ENCODE measurements around the gene EYA2. TPM values are rescaled to one million over a fixed set of nuclear protein-coding genes. Genes with fewer than 3 reads are reported as not detected.

The EYA2 gene
- total RNA-seq, 2 experiments from 2014 or later, result not detected

DNA sequence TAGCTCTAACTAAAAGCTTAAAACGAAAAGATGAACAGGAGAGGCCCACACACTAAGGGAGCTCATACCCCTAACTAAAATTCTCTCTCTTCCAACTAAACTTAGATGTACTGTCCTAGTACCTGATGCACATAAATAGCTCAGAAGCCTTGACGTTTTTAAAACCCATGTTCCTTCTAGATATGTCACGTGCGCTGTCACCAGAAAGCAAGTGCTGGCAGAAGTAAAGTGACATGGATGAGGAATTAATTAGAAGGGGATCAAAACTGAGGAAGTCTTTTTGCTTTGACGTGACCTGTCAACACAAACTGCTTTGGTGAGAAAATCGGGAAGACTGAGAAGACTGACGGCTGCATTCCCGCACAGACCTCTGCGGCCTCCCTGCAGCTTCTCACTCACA is 319.3 kb downstream of the EYA2 start:
- Mint-ChIP-seq H3K27me3 (ENCODE audit: low read depth) (no peaks in the 10 kb centered on the region), H3K4me1 (ENCODE audit: low read depth) (no peaks in the 10 kb centered on the region), H3K27ac (peak overlapping the region; percentile 12), H3K36me3 (ENCODE audit: low read depth) (peaks cover 41% of the 10 kb centered on the region), H3K4me3 (no peak overlapping the region), H3K9me3 (ENCODE audit: insufficient read depth) (no peaks in the 10 kb centered on the region)
- ChIA-PET POLR2A (no interaction called here), CTCF (interaction anchor here (1.1 to 1.9 kb wide), 5 partner anchors 8 to 170 kb away, joined by 4 to 13 read pairs (median 6); no protein-coding TSS in a partner anchor)
- ATAC-seq, result no peak
- DNase-seq, result no peak

DNA sequence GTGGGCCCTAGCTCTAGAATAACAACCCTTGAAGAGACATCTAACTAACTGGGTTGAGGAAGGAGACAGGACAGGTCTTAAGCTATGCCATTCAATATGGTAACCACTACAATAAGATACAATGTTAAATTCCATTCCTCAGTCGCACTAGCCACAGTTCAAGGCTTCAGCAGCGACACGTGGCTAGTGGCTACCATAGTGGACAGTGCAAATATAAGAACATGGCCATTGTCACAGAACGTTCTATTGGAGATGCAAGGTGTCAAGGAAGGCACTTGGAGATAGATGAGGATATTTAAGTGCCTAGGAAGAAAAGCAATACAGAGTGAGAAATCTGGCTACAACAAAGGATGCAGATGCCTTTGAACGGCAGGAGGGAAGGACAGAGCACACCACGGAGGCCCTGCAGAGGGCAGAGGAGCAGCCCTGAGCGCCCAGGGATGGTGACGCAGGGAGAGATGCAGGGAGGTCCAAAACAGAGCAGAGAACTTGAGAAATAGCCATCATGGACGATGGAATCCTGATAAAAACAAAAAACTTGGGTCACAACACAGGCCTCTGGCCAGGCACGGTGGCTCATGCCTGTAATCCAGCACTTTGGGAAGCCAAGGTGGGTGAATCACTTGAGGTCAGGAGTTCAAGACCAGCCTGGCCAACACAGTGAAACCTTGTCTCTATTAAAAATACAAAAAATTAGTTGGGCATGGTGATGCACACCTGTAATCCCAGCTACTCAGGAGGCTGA is 321.2 kb downstream of the EYA2 start:
- no peaks in the 10 kb centered on the region for H3K4me1 Mint-ChIP-seq (ENCODE audit: low read depth)
- H3K27me3 Mint-ChIP-seq (ENCODE audit: low read depth), result no peaks in the 10 kb centered on the region
- H3K27ac Mint-ChIP-seq, result peak overlapping the region; percentile 45
- no peak for DNase-seq
- no peak for ATAC-seq
- peaks cover 45% of the 10 kb centered on the region for H3K36me3 Mint-ChIP-seq (ENCODE audit: low read depth)
- H3K9me3 Mint-ChIP-seq (ENCODE audit: insufficient read depth), result no peaks in the 10 kb centered on the region
- ChIA-PET CTCF (interaction anchor here (1.9 kb wide), 1 partner anchor 168 kb away, joined by 9 read pairs; no protein-coding TSS in a partner anchor), POLR2A (interaction anchor here (1.4 kb wide), 1 partner anchor 13 kb away, joined by 3 read pairs; no protein-coding TSS in a partner anchor)
- H3K4me3 Mint-ChIP-seq, result no peak overlapping the region

DNA sequence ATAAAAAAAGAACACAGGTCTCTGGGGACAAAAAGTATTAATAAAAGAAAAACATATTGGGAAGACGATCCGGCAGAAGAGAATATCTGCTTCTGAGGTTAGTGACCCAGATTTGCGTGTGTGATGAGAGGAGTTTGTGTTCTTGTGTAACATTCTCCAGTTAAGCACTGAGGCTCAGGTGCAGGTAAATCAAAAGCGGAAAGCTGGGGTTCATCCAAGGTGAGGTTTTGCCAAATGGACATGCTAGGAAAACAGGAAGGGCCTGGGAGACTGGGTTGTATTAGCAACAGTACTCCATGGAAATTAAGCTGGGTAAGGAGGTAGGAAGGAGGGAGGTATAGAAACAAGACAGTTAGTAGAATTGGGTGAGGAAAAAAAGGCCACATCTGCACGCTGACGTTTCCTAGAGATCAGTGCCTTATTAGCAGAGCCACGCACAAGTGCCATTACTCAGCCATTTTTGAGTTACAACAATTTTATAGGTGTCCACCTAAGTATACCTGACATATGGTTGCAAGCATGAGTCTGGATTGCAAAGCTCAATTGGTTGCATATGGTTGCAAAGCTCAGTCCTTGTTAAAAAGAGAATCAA is 322.3 kb downstream of the EYA2 start:
- Mint-ChIP-seq H3K27me3 (ENCODE audit: low read depth) (no peaks in the 10 kb centered on the region), H3K9me3 (ENCODE audit: insufficient read depth) (no peaks in the 10 kb centered on the region), H3K36me3 (ENCODE audit: low read depth) (peaks cover 52% of the 10 kb centered on the region), H3K4me3 (no peak overlapping the region), H3K27ac (no peak overlapping the region), H3K4me1 (ENCODE audit: low read depth) (peaks cover 6% of the 10 kb centered on the region)
- ChIA-PET CTCF (interaction anchor here (1.0 to 3.7 kb wide), 5 partner anchors 12 to 404 kb away, joined by 3 to 45 read pairs (median 3); no protein-coding TSS in a partner anchor), POLR2A (no interaction called here)
- DNase-seq, result no peak
- ATAC-seq, result no peak

- Mint-ChIP-seq H3K27me3 (ENCODE audit: low read depth) (no peaks in the 10 kb centered on the region), H3K9me3 (ENCODE audit: insufficient read depth) (no peaks in the 10 kb centered on the region), H3K4me1 (ENCODE audit: low read depth) (peaks cover 13% of the 10 kb centered on the region), H3K27ac (no peak overlapping the region), H3K4me3 (no peak overlapping the region), H3K36me3 (ENCODE audit: low read depth) (peaks cover 59% of the 10 kb centered on the region)
- DNase-seq (no peak), ATAC-seq (no peak)
- ChIA-PET CTCF (interaction anchor here (0.9 to 3.7 kb wide), 7 partner anchors 11 to 403 kb away, joined by 3 to 45 read pairs (median 4); no protein-coding TSS in a partner anchor), POLR2A (no interaction called here)
Measured at GRCh38 chr20:47217482-47218446, 323.1 kb downstream of the EYA2 start.

DNA sequence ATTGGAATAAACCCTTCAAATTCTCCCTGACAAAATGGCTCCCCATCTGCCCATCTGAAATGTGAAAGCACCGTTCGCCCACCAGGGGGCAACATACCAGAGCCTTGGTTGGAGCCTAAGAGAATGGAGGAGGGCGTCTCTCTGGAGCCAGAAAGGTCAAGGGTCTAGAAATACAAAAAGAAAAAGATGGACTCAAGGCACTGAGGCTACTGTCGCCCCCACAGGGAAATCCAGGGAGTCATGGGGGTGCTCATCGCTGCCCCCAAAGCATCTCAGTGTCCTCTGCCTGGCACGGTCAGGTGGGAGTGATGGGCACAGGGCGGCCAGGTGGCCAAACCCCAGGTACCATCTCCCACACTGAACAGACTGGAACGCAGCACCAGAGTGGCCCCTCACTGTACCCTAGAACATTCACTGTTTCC is 325.5 kb downstream of the EYA2 start:
- Mint-ChIP-seq H3K36me3 (ENCODE audit: low read depth) (peaks cover 68% of the 10 kb centered on the region), H3K27me3 (ENCODE audit: low read depth) (no peaks in the 10 kb centered on the region), H3K27ac (no peak overlapping the region), H3K4me1 (ENCODE audit: low read depth) (peaks cover 14% of the 10 kb centered on the region), H3K9me3 (ENCODE audit: insufficient read depth) (no peaks in the 10 kb centered on the region), H3K4me3 (no peak overlapping the region)
- DNase-seq (peak; percentile 64), ATAC-seq (no peak)
- CTCF ChIA-PET, result interaction anchor here (0.9 to 3.7 kb wide), 7 partner anchors 9 to 163 kb away, joined by 3 to 45 read pairs (median 9); no protein-coding TSS in a partner anchor
- POLR2A ChIA-PET, result no interaction called here

GRCh38 chr20:47221036-47221625 is 326.5 kb downstream of the EYA2 start:
- peaks cover 62% of the 10 kb centered on the region for H3K36me3 Mint-ChIP-seq (ENCODE audit: low read depth)
- CTCF ChIA-PET, result interaction anchor here (0.9 to 4.0 kb wide), 5 partner anchors 14 to 400 kb away, joined by 3 to 27 read pairs (median 7); no protein-coding TSS in a partner anchor
- POLR2A ChIA-PET, result no interaction called here
- no peaks in the 10 kb centered on the region for H3K9me3 Mint-ChIP-seq (ENCODE audit: insufficient read depth)
- no peak for DNase-seq
- no peak for ATAC-seq
- H3K4me3 Mint-ChIP-seq, result no peak overlapping the region
- H3K4me1 Mint-ChIP-seq (ENCODE audit: low read depth), result peaks cover 14% of the 10 kb centered on the region
- no peak overlapping the region for H3K27ac Mint-ChIP-seq
- H3K27me3 Mint-ChIP-seq (ENCODE audit: low read depth), result no peaks in the 10 kb centered on the region

DNA sequence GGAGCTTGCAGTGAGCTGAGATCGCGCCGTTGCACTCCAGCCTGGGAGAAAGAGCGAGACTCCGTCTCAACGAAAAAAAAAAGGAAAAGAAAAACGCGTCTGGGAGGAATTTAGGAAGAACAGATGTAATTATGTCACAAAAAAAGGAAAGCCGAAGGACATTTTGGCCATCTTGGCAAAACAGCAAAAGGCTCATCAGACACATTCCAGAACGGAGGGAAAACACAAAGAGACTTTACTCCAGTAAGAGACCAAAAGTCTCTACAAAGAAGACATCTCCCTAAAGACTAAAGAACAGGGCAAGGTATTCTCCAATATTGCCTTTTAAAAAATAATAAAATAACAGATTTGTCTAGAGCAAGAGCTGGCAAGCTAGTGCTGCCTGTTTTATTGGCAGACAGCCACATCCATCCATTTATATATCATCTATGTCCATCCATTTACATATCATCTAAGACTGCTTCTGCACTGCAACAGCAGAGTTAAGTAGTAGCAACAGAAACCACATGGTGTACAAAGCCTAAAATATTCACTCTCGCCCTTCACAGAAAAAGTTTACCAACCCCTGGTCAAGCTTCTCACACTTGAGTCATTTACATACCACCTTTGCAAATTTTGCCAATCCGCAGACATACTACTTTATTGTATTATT is 328.0 kb downstream of the EYA2 start:
- no peak overlapping the region for H3K27ac Mint-ChIP-seq

DNA sequence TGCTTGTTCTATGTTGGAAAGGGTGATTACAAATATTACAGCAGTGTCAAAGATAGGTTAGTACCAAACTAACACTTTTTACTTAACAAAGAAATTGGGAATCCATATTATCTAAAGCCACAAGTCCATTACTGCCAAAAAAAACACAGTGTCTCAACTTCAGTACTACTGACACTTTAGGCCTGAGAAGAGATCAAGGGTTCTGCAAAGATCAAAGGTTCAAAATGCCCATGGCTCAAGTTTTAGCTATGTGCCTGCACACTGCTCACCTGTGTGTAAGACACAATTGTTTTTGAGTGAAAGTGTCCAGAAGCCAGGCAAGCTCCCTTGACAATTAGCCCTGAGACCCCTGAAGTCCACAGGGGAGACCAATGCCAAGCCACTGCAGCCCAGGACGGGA is 329.3 kb downstream of the EYA2 start:
- POLR2A ChIA-PET, result no interaction called here
- Mint-ChIP-seq H3K27me3 (ENCODE audit: low read depth) (no peaks in the 10 kb centered on the region), H3K36me3 (ENCODE audit: low read depth) (peaks cover 61% of the 10 kb centered on the region), H3K4me1 (ENCODE audit: low read depth) (peaks cover 14% of the 10 kb centered on the region), H3K4me3 (no peak overlapping the region), H3K9me3 (ENCODE audit: insufficient read depth) (no peaks in the 10 kb centered on the region), H3K27ac (no peak overlapping the region)
- CTCF ChIA-PET, result interaction anchor here (1.4 to 4.0 kb wide), 2 partner anchors 28 to 160 kb away, joined by 3 to 27 read pairs; no protein-coding TSS in a partner anchor
- DNase-seq, result no peak
- no peak for ATAC-seq

More for the DNA sequence above, 328.0 kb downstream of the EYA2 start:
- ATAC-seq (no peak), DNase-seq (no peak)
- H3K9me3 Mint-ChIP-seq (ENCODE audit: insufficient read depth), result no peaks in the 10 kb centered on the region
- H3K27me3 Mint-ChIP-seq (ENCODE audit: low read depth), result no peaks in the 10 kb centered on the region
- H3K36me3 Mint-ChIP-seq (ENCODE audit: low read depth), result peaks cover 63% of the 10 kb centered on the region
- POLR2A ChIA-PET, result no interaction called here
- peaks cover 14% of the 10 kb centered on the region for H3K4me1 Mint-ChIP-seq (ENCODE audit: low read depth)
- no peak overlapping the region for H3K4me3 Mint-ChIP-seq
- CTCF ChIA-PET, result interaction anchor here (1.3 to 4.0 kb wide), 3 partner anchors 17 to 161 kb away, joined by 3 to 27 read pairs (median 8); no protein-coding TSS in a partner anchor

DNA sequence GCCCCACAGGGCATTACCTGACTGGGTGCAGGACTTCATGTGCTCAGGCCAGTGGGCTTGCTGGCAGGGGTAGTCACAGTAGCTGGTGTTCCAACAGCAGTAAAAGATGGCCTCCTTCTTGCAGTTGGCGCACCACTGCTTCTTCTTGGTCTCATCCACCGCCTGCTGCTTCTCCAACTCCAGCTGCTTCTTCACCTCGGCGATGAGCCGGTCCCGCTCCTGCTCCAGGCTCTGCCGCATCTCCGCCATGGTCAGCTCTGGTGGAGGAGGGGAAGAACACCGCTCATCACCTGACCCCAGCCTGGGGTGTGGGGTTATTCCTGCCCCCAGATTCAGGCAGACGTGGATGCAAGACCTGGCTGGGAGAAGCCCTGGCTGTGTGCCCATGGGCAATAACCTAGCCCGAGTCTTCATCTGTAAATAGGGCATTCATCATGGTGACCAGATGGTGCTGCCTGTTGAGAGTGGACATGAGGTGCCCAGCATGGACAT is 329.7 kb downstream of the EYA2 start:
- ChIA-PET POLR2A (no interaction called here), CTCF (interaction anchor here (1.4 to 4.0 kb wide), 2 partner anchors 28 to 159 kb away, joined by 3 to 27 read pairs; no protein-coding TSS in a partner anchor)
- Mint-ChIP-seq H3K4me3 (no peak overlapping the region), H3K4me1 (ENCODE audit: low read depth) (peaks cover 14% of the 10 kb centered on the region), H3K27me3 (ENCODE audit: low read depth) (no peaks in the 10 kb centered on the region), H3K36me3 (ENCODE audit: low read depth) (peaks cover 65% of the 10 kb centered on the region), H3K9me3 (ENCODE audit: insufficient read depth) (no peaks in the 10 kb centered on the region), H3K27ac (no peak overlapping the region)
- ATAC-seq, result no peak
- DNase-seq, result no peak

GRCh38 chr20:47224857-47225256 is 330.2 kb downstream of the EYA2 start:
- Mint-ChIP-seq H3K4me1 (ENCODE audit: low read depth) (peaks cover 14% of the 10 kb centered on the region), H3K9me3 (ENCODE audit: insufficient read depth) (no peaks in the 10 kb centered on the region), H3K27me3 (ENCODE audit: low read depth) (no peaks in the 10 kb centered on the region), H3K36me3 (ENCODE audit: low read depth) (peaks cover 66% of the 10 kb centered on the region), H3K4me3 (no peak overlapping the region), H3K27ac (peak overlapping the region; percentile 43)
- no peak for DNase-seq
- ATAC-seq, result no peak
- ChIA-PET CTCF (interaction anchor here (1.3 to 4.0 kb wide), 2 partner anchors 158 to 159 kb away, joined by 4 to 27 read pairs; no protein-coding TSS in a partner anchor), POLR2A (no interaction called here)

All from activated CD8-positive, alpha-beta T cell treated with anti-CD3 and anti-CD28 coated beads, Interleukin-2, amount 10 ng/mL, durations not matched to agents 7 days and 5 days (primary cell).